Measurements from ENCODE around the gene SPOCK1.

DNA sequence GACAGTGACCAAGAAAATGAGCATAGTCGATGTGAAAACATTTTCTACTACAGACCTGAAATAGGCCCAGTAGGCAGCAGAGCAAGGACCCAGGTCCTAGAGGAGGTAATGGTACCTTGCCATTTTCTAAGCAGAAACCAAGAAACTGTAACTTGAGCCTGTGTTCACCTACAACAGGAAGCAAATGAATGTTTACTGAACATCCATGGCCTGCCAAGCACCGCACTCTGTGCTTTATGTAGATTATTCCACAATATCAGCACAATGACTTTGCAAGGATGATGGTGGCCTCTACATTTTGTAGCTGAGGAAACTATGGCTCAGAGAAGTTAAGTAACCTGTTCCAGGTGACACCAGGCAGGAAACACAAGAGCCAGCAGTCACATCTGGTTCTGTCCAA, 215.3 kb downstream of the SPOCK1 start:
- no peak for TF ChIP-seq ZNF133 (CRISPR knock-in tag; IDR thresholded peaks at IDR 0.05)
- no peak for TF ChIP-seq MEIS2 (IDR thresholded peaks at IDR 0.05; ENCODE audit: partially characterized antibody)
- TF ChIP-seq ADNP (tag; IDR thresholded peaks at IDR 0.05), result no peak
- TF ChIP-seq DACH1 (IDR thresholded peaks at IDR 0.05; ENCODE audit: partially characterized antibody), result no peak
- no peak for TF ChIP-seq RBM22 (IDR thresholded peaks at IDR 0.05; ENCODE audit: low read depth, low read length, poor library complexity, severe bottlenecking)
- TF ChIP-seq TCF7L2 (IDR thresholded peaks at IDR 0.05; ENCODE audit: low read depth, low read length), result no peak
- no peak for TF ChIP-seq POLR2AphosphoS5 (IDR thresholded peaks at IDR 0.05; ENCODE audit: control insufficient read depth, insufficient read depth, low read depth, low read length)
- TF ChIP-seq FOXK2 (conservative IDR thresholded peaks at IDR 0.05 in 1 of 2, IDR thresholded peaks at IDR 0.05 in 1 of 2; ENCODE audit: low read depth in 2 of 2), result no peak
- no peak for TF ChIP-seq KLF16 (IDR thresholded peaks at IDR 0.05)
- TF ChIP-seq, protein P1, sequence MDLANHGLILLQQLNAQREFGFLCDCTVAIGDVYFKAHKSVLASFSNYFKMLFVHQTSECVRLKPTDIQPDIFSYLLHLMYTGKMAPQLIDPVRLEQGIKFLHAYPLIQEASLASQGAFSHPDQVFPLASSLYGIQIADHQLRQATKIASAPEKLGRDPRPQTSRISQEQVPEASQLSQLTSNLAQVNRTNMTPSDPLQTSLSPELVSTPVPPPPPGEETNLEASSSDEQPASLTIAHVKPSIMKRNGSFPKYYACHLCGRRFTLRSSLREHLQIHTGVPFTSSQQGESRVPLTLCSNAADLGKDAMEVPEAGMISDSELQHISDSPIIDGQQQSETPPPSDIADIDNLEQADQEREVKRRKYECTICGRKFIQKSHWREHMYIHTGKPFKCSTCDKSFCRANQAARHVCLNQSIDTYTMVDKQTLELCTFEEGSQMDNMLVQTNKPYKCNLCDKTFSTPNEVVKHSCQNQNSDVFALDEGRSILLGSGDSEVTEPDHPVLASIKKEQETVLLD (IDR thresholded peaks at IDR 0.05), result no peak
- no peak for TF ChIP-seq ZNF778 (CRISPR knock-in tag; IDR thresholded peaks at IDR 0.05)
